IMR-90 (cell line): ENCODE data around the gene GLYAT. TPM values are rescaled to one million over a fixed set of nuclear protein-coding genes. Genes with fewer than 3 reads are reported as not detected.

Experiments
- ATAC-seq: fragments of 200-7000 bp; cut with Tn5 transposase; 2 replicates; pipeline ENCODE4 v1.9.1; 2020; ENCODE audit warnings: low read depth, mild to moderate bottlenecking, moderate library complexity
- BruUV-seq: library from RNA; stranded (reverse); fragments of 400-500 nt; replicated peaks from 2 replicates; lab custom pipeline; 2021; lab: Mats Ljungman, UMichigan
- CTCF ChIA-PET: fragments of 300-600 bp; formaldehyde crosslinking; extraction: SDS; loops from one replicate; lab custom pipeline; 2021; ENCODE audit warnings: antibody characterized with exemption; lab: Yijun Ruan, JAX
- POLR2A ChIA-PET: fragments of 300-600 bp; sonication (Branson Sonifier 250); formaldehyde crosslinking; loops from one replicate; lab custom pipeline; 2022; ENCODE audit warnings: antibody characterized with exemption; ENCODE audit not compliant: unreplicated experiment; lab: Charles Lee
- DNase-seq: peaks from one replicate; pipeline ENCODE4 v3.0.0; 2013
- H2AFZ ChIP-seq: replicated peaks from 2 replicates; pipeline ENCODE3; 2013; ENCODE audit warnings: low read length, mild to moderate bottlenecking; ENCODE audit not compliant: poor library complexity
- H2AK5ac ChIP-seq: 2 replicates; pipeline ENCODE4 v1.6.1; 2013; ENCODE audit warnings: low read depth, low read length, inconsistent platforms
- H2AK9ac ChIP-seq: replicated peaks from 2 replicates; pipeline ENCODE3; 2013; ENCODE audit warnings: mild to moderate bottlenecking, low read depth, low read length, moderate library complexity; ENCODE audit not compliant: poor library complexity
- H2BK120ac ChIP-seq: 2 replicates; pipeline ENCODE4 v1.6.1; 2013; ENCODE audit warnings: low read depth, low read length, inconsistent platforms
- H2BK15ac ChIP-seq: 3 replicates; pipeline ENCODE4 v1.6.1; 2013; ENCODE audit warnings: low read depth, low read length, inconsistent platforms
- H2BK20ac ChIP-seq: 2 replicates; pipeline ENCODE4 v1.6.1; 2013; ENCODE audit warnings: low read depth, mild to moderate bottlenecking, inconsistent platforms, low read length, moderate library complexity
- H2BK5ac ChIP-seq: 2 replicates; pipeline ENCODE4 v1.6.1; 2013; ENCODE audit warnings: mild to moderate bottlenecking, low read depth, low read length, inconsistent platforms; ENCODE audit not compliant: poor library complexity, severe bottlenecking
- H3K14ac ChIP-seq: replicated peaks from 2 replicates; pipeline ENCODE4 v1.6.1; 2013; ENCODE audit warnings: low read depth, low read length, inconsistent platforms
- H3K18ac ChIP-seq: 2 replicates; pipeline ENCODE4 v1.6.1; 2013; ENCODE audit warnings: low read depth, low read length, control low read depth
- H3K23ac ChIP-seq: 2 replicates; pipeline ENCODE4 v1.6.1; 2013; ENCODE audit warnings: low read depth, low read length, inconsistent platforms
- H3K27ac ChIP-seq: 2 replicates; pipeline ENCODE4 v1.5.1; 2013; ENCODE audit warnings: mild to moderate bottlenecking, control low read depth, low read length; ENCODE audit not compliant: insufficient read depth
- H3K27me3 ChIP-seq: 2 replicates; pipeline ENCODE4 v1.6.1; 2013; ENCODE audit warnings: low read length; ENCODE audit not compliant: control insufficient read depth, insufficient read depth
- H3K36me3 ChIP-seq: 2 replicates; pipeline ENCODE4 v1.6.1; 2013; ENCODE audit warnings: low read length, mixed read lengths; ENCODE audit not compliant: control insufficient read depth, insufficient read depth
- H3K4ac ChIP-seq: 2 replicates; pipeline ENCODE4 v1.6.1; 2013; ENCODE audit warnings: low read depth, low read length, inconsistent platforms
- H3K4me1 ChIP-seq: 2 replicates; pipeline ENCODE4 v1.6.1; 2013; ENCODE audit warnings: low read length, mixed read lengths; ENCODE audit not compliant: control insufficient read depth, insufficient read depth
- H3K4me2 ChIP-seq: 2 replicates; pipeline ENCODE4 v1.6.1; 2013; ENCODE audit warnings: low read depth, mild to moderate bottlenecking, control low read depth, low read length, moderate library complexity
- H3K4me3 ChIP-seq: 2 replicates; pipeline ENCODE4 v1.5.1; 2013; ENCODE audit warnings: low read depth, mild to moderate bottlenecking, control low read depth, low read length, moderate library complexity; ENCODE audit not compliant: insufficient read depth
- H3K56ac ChIP-seq: 2 replicates; pipeline ENCODE4 v1.6.1; 2013; ENCODE audit warnings: low read length, inconsistent platforms; ENCODE audit not compliant: insufficient read depth; ENCODE audit errors: extremely low read depth
- H3K79me1 ChIP-seq, 2 experiments: 2 replicates each; pipeline ENCODE4 v1.6.1; 2013; ENCODE audit warnings: low read length in 2 of 2, inconsistent platforms in 1 of 2, low read depth in 1 of 2
- H3K9ac ChIP-seq: 2 replicates; pipeline ENCODE4 v1.6.1; 2013; ENCODE audit warnings: low read depth, low read length, control low read depth
- H3K9me1 ChIP-seq: 2 replicates; pipeline ENCODE4 v1.6.1; 2013; ENCODE audit warnings: low read length, inconsistent platforms; ENCODE audit not compliant: insufficient read depth
- H3K9me3 ChIP-seq: 2 replicates; pipeline ENCODE4 v1.6.1; 2013; ENCODE audit warnings: low read length; ENCODE audit not compliant: control insufficient read depth, insufficient read depth
- H4K20me1 ChIP-seq: 2 replicates; pipeline ENCODE4 v1.6.1; 2013; ENCODE audit warnings: low read length, inconsistent platforms; ENCODE audit not compliant: insufficient read depth
- H4K5ac ChIP-seq: 2 replicates; pipeline ENCODE4 v1.6.1; 2013; ENCODE audit warnings: mild to moderate bottlenecking, low read depth, low read length, control low read depth
- H4K8ac ChIP-seq, 2 experiments: 2 replicates each; pipeline ENCODE4 v1.6.1; 2013; ENCODE audit warnings: low read depth in 2 of 2, low read length in 2 of 2, control low read depth in 1 of 2, inconsistent platforms in 1 of 2
- H4K91ac ChIP-seq: 2 replicates; pipeline ENCODE4 v1.6.1; 2013; ENCODE audit warnings: low read depth, low read length, inconsistent platforms; ENCODE audit not compliant: insufficient read depth
- CHD1 ChIP-seq: IDR thresholded peaks from 2 replicates; pipeline ENCODE4 v1.6.1; 2012; ENCODE audit warnings: low read depth, low read length, improper control_type of control experiment
- ELK1 ChIP-seq: fragments of 150-350 bp; IDR thresholded peaks from 2 replicates; pipeline ENCODE4 v1.6.1; 2016; ENCODE audit warnings: low read depth, mild to moderate bottlenecking, low read length, moderate library complexity, borderline replicate concordance
- FOS ChIP-seq: fragments of 150-350 bp; IDR thresholded peaks from 2 replicates; pipeline ENCODE4 v1.6.1; 2016; ENCODE audit warnings: low read depth, low read length
- MAFK ChIP-seq: IDR thresholded peaks from 2 replicates; pipeline ENCODE4 v1.6.1; 2012; ENCODE audit warnings: low read depth, low read length, improper control_type of control experiment
- MXI1 ChIP-seq: IDR thresholded peaks from 2 replicates; pipeline ENCODE4 v1.6.1; 2012; ENCODE audit warnings: low read depth, mild to moderate bottlenecking, low read length, moderate library complexity, borderline replicate concordance
- NFE2L2 ChIP-seq: fragments of 150-350 bp; IDR thresholded peaks from 2 replicates; pipeline ENCODE4 v1.6.1; 2016; ENCODE audit warnings: low read depth, mild to moderate bottlenecking, low read length
- WGBS, 2 experiments: methylation state at CpG; one replicate each; pipeline versions ENCODE4 v1.1.5 to v1.1.7; 2013; ENCODE audit warnings: missing lambda C conversion rate in 2 of 2; ENCODE audit not compliant: insufficient read length in 1 of 2; ENCODE audit errors: extremely low coverage in 2 of 2; 5-methylcytosine and 5-hydroxymethylcytosine counted together
- dilution Hi-C: fragments of 300-500 bp; cut with HindIII; formaldehyde crosslinking; loops from one replicate; pipeline ENCODE4 v1.14.3; 2018; ENCODE audit warnings: low sequenced_read_pairs; ENCODE audit not compliant: unreplicated experiment
- in situ Hi-C: fragments of 300-500 bp; cut with MboI; formaldehyde crosslinking; loops from 3 replicates; pipeline ENCODE4 v1.14.3; 2019; ENCODE audit warnings: low sequenced_read_pairs, inconsistent platforms, mixed read lengths
- intact Hi-C: fragments of 100-400 bp; cut with micrococcal nuclease; formaldehyde crosslinking; loops from 2 replicates; pipeline ENCODE4 v1.10.0; 2022
- polyA plus RNA-seq, 3 experiments: library from polyadenylated mRNA; depleted of rRNA; stranded (reverse); fragments of >200 nt; gene quantifications; 2 replicates each; pipeline ENCODE4 v1.2.3, GENCODE V29; 2012; ENCODE audit warnings: low replicate concordance in 1 of 3
- total RNA-seq: library from RNA; depleted of rRNA; stranded (reverse); fragments of >200 nt; gene quantifications from 2 replicates; pipeline ENCODE4 v1.2.3, GENCODE V29; 2012
- TF ChIP-seq, protein P1 (sequence below): conservative IDR thresholded peaks from 2 replicates; pipeline ENCODE4 v1.5.1; 2012; ENCODE audit warnings: mild to moderate bottlenecking, low read depth, low read length, improper control_type of control experiment
- TF ChIP-seq, protein P2 (sequence below): fragments of 150-350 bp; IDR thresholded peaks from 2 replicates; pipeline ENCODE4 v1.6.1; 2017; ENCODE audit warnings: mild to moderate bottlenecking, antibody characterized with exemption, low read length, low read depth

GLYAT gene
- total and polyA plus RNA-seq, 2 of the 4 experiments (the other 2 are of a cell fraction), result not detected

GRCh38 chr11:58763120-58763490 lies 31.4 kb upstream of the GLYAT start:
- Histone ChIP-seq H4K91ac (no peak overlapping the region), H3K23ac (no peak overlapping the region), H3K18ac (no peak overlapping the region), H3K4me2 (no peak overlapping the region), H3K79me1 (no peaks in the 10 kb centered on the region), H3K36me3 (no peaks in the 10 kb centered on the region), H3K9me1 (no peaks in the 10 kb centered on the region), H3K27ac (no peak overlapping the region), H2AK9ac (no peak overlapping the region), H2AFZ (no peak overlapping the region), H3K4me1 (no peaks in the 10 kb centered on the region), H3K9me3 (no peaks in the 10 kb centered on the region), H4K5ac (no peak overlapping the region), H2BK120ac (no peak overlapping the region), H3K9ac (no peak overlapping the region), H3K4ac (no peak overlapping the region), H4K8ac (no peak overlapping the region), H3K14ac (no peak overlapping the region), H3K27me3 (no peaks in the 10 kb centered on the region), H3K4me3 (no peak overlapping the region), H3K56ac (no peak overlapping the region), H2BK20ac (no peak overlapping the region), H4K20me1 (no peaks in the 10 kb centered on the region), H2BK15ac (no peak overlapping the region), H2BK5ac (no peak overlapping the region), H2AK5ac (no peak overlapping the region)
- intact Hi-C loops (no loop called here), in situ Hi-C loops (no loop called here), dilution Hi-C loops (no loop called here)
- POLR2A ChIA-PET, result no interaction called here
- CTCF ChIA-PET, result no interaction called here
- no peak for DNase-seq
- WGBS, 2 experiments, result no CpG with 5 or more reads among the region's 1 CpG
- no TSS peak for BruUV-seq
- TF ChIP-seq NFE2L2 (no peak), FOS (no peak), CHD1 (no peak), ELK1 (no peak), MXI1 (no peak), MAFK (no peak)
- TF ChIP-seq, protein P1, sequence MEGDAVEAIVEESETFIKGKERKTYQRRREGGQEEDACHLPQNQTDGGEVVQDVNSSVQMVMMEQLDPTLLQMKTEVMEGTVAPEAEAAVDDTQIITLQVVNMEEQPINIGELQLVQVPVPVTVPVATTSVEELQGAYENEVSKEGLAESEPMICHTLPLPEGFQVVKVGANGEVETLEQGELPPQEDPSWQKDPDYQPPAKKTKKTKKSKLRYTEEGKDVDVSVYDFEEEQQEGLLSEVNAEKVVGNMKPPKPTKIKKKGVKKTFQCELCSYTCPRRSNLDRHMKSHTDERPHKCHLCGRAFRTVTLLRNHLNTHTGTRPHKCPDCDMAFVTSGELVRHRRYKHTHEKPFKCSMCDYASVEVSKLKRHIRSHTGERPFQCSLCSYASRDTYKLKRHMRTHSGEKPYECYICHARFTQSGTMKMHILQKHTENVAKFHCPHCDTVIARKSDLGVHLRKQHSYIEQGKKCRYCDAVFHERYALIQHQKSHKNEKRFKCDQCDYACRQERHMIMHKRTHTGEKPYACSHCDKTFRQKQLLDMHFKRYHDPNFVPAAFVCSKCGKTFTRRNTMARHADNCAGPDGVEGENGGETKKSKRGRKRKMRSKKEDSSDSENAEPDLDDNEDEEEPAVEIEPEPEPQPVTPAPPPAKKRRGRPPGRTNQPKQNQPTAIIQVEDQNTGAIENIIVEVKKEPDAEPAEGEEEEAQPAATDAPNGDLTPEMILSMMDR, result no peak
- TF ChIP-seq, protein P2, sequence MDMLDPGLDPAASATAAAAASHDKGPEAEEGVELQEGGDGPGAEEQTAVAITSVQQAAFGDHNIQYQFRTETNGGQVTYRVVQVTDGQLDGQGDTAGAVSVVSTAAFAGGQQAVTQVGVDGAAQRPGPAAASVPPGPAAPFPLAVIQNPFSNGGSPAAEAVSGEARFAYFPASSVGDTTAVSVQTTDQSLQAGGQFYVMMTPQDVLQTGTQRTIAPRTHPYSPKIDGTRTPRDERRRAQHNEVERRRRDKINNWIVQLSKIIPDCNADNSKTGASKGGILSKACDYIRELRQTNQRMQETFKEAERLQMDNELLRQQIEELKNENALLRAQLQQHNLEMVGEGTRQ, result no peak
- no peak for ATAC-seq
